Activated CD4-positive, alpha-beta T cell treated with anti-CD3 and anti-CD28 coated beads, Interleukin-2, Interleukin-6, amounts not matched to agents 100 ng/mL and 50 ng/mL, durations not matched to agents 16 hours and 8 hours (primary cell): ENCODE results near the gene ZNF74.
"Not testable (repeated sequence)": the region's sequence is repeated elsewhere in the genome, so short reads cannot be mapped to it uniquely, and the experiment has no call there.

Experiments
- DNase-seq: peaks from one replicate; pipeline ENCODE4 v3.0.0-alpha.2; 2020

ZNF74 gene

GRCh38 chr22:20451129-20451778 lies 57.3 kb downstream of the ZNF74 start:
- DNase-seq = not testable (repeated sequence)

- DNase-seq = no peak
These were observed 58.0 kb downstream of the ZNF74 start for GRCh38 chr22:20451920-20452319.

- no peak for DNase-seq
These were observed 59.3 kb downstream of the ZNF74 start for GRCh38 chr22:20453222-20453621.

- no peak for DNase-seq
These were observed 61.7 kb downstream of the ZNF74 start for GRCh38 chr22:20455709-20456063.

GRCh38 chr22:20456064-20456721 lies 62.2 kb downstream of the ZNF74 start:
- DNase-seq = peak; percentile 81

GRCh38 chr22:20456722-20457076 lies 62.7 kb downstream of the ZNF74 start:
- DNase-seq = no peak

- no peak for DNase-seq
These were observed 63.7 kb downstream of the ZNF74 start for GRCh38 chr22:20457506-20458240.
